T-helper 9 cell (primary cell): ENCODE measurements around the gene REN.
A peak's percentile ranks its signal among the peaks of the same experiment; 100 is the strongest.

ENCODE experiments used
- DNase-seq: peaks from one replicate; pipeline ENCODE4 v3.0.0-alpha.2; 2020

The REN gene

GRCh38 chr1:204190212-204191211 lies 24.4 kb upstream of the REN start:
- DNase-seq = no peak

GRCh38 chr1:204188959-204189639 lies 23.0 kb upstream of the REN start:
- DNase-seq = no peak

GRCh38 chr1:204186597-204186996 lies 20.5 kb upstream of the REN start:
- DNase-seq = no peak

- DNase-seq = no peak
Measured at GRCh38 chr1:204181116-204181515, 15.0 kb upstream of the REN start.

GRCh38 chr1:204180133-204180532 lies 14.0 kb upstream of the REN start:
- DNase-seq = no peak

GRCh38 chr1:204178487-204179281 lies 12.5 kb upstream of the REN start:
- DNase-seq = no peak

- DNase-seq = no peak
Measured at GRCh38 chr1:204177133-204177532, 11.0 kb upstream of the REN start.

- no peak for DNase-seq
Measured at GRCh38 chr1:204176049-204176448, 9.9 kb upstream of the REN start.

- no peak for DNase-seq
Measured at GRCh38 chr1:204174958-204175357, 8.8 kb upstream of the REN start.

GRCh38 chr1:204172404-204173029 lies 6.4 kb upstream of the REN start:
- DNase-seq = no peak

GRCh38 chr1:204171751-204172178 lies 5.6 kb upstream of the REN start:
- DNase-seq = no peak

GRCh38 chr1:204170494-204171155 lies 4.5 kb upstream of the REN start:
- DNase-seq = no peak

- DNase-seq = no peak
Measured at GRCh38 chr1:204169858-204170257, 3.7 kb upstream of the REN start.

GRCh38 chr1:204167730-204168129 lies 1.6 kb upstream of the REN start:
- DNase-seq = no peak

GRCh38 chr1:204162494-204163074 lies 3.6 kb downstream of the REN start:
- peak; percentile 71 for DNase-seq

- DNase-seq = no peak
Measured at GRCh38 chr1:204161609-204162493, 4.3 kb downstream of the REN start.

GRCh38 chr1:204157962-204158361 lies 8.2 kb downstream of the REN start:
- DNase-seq = no peak

GRCh38 chr1:204155881-204156280 lies 10.3 kb downstream of the REN start:
- DNase-seq = no peak

- DNase-seq = no peak
Measured at GRCh38 chr1:204154568-204155255, 11.4 kb downstream of the REN start.

- no peak for DNase-seq
Measured at GRCh38 chr1:204153667-204154066, 12.5 kb downstream of the REN start.
